Measurements from ENCODE around the gene CYBRD1. TPM values are rescaled to one million over a fixed set of nuclear protein-coding genes. Genes with fewer than 3 reads are reported as not detected.
A peak's percentile ranks its signal among the peaks of the same experiment; 100 is the strongest.
"Not testable (repeated sequence)": the region's sequence is repeated elsewhere in the genome, so short reads cannot be mapped to it uniquely, and the experiment has no call there.

The CYBRD1 gene
- total and polyA plus RNA-seq, 5 donors from 2014 or later: 0.09 to 0.94 (median 0.20) TPM; not detected in 2

- Histone ChIP-seq H3K4me1 (ENCODE audit: control insufficient read depth, insufficient read depth, low read length, poor library complexity, severe bottlenecking) (peaks cover 10% of the 10 kb centered on the region), H3K4me3 (ENCODE audit: low read depth, low read length) (no peak overlapping the region), H3K27me3 (ENCODE audit: control insufficient read depth, insufficient read depth, low read length) (no peaks in the 10 kb centered on the region), H3K9me3 (ENCODE audit: control insufficient read depth in 2 of 2, low read length in 2 of 2) (no peaks in the 10 kb centered on the region), H3K27ac (ENCODE audit: insufficient read depth, low read length, poor library complexity, severe bottlenecking) (no peak overlapping the region), H3K36me3 (ENCODE audit: control insufficient read depth, insufficient read depth, low read length) (peaks cover 17% of the 10 kb centered on the region)
- ATAC-seq (ENCODE audit: low read depth in 2 of 2) (no peak), DNase-seq (no peak)
- no peak overlapping the region for H3K4me3 Mint-ChIP-seq
- H3K9me3 Mint-ChIP-seq: peaks cover 0 to 3% (median 0%) of the 10 kb centered on the region in 7 donors
- H3K36me3 Mint-ChIP-seq: peaks cover 54% of the 10 kb centered on the region
- H3K27ac Mint-ChIP-seq: no peak overlapping the region
- H3K4me1 Mint-ChIP-seq: peaks cover 7 to 24% (median 18%) of the 10 kb centered on the region in 4 donors
- no peaks in the 10 kb centered on the region for H3K27me3 Mint-ChIP-seq
Observed at GRCh38 chr2:171483793-171484192, 38.5 kb upstream of the CYBRD1 start.

GRCh38 chr2:171485116-171485515 is 37.2 kb upstream of the CYBRD1 start:
- no peak for ATAC-seq (ENCODE audit: low read depth in 2 of 2)
- H3K36me3 Mint-ChIP-seq: peaks cover 45% of the 10 kb centered on the region
- peaks cover 8% of the 10 kb centered on the region for H3K36me3 ChIP-seq (ENCODE audit: control insufficient read depth, insufficient read depth, low read length)
- peak in 1 of 3 donors; percentile 31 for DNase-seq
- no peak overlapping the region for H3K27ac ChIP-seq (ENCODE audit: insufficient read depth, low read length, poor library complexity, severe bottlenecking)
- no peaks in the 10 kb centered on the region for H3K27me3 ChIP-seq (ENCODE audit: control insufficient read depth, insufficient read depth, low read length)
- peaks cover 10% of the 10 kb centered on the region for H3K4me1 ChIP-seq (ENCODE audit: control insufficient read depth, insufficient read depth, low read length, poor library complexity, severe bottlenecking)
- H3K9me3 Mint-ChIP-seq: peaks cover 0 to 4% (median 0%) of the 10 kb centered on the region in 7 donors
- H3K4me3 ChIP-seq (ENCODE audit: low read depth, low read length): peak overlapping the region; percentile 23
- no peaks in the 10 kb centered on the region for H3K27me3 Mint-ChIP-seq
- H3K27ac Mint-ChIP-seq: peak overlapping the region in 2 of 3 donors; percentile 3 to 4
- H3K4me3 Mint-ChIP-seq: no peak overlapping the region
- H3K9me3 ChIP-seq (ENCODE audit: control insufficient read depth in 2 of 2, low read length in 2 of 2): no peaks in the 10 kb centered on the region
- peaks cover 7 to 24% (median 18%) of the 10 kb centered on the region in 4 donors for H3K4me1 Mint-ChIP-seq

- DNase-seq (no peak), ATAC-seq (ENCODE audit: low read depth in 2 of 2) (no peak)
- no peak overlapping the region for H3K4me3 Mint-ChIP-seq
- peaks cover 4 to 19% (median 17%) of the 10 kb centered on the region in 4 donors for H3K4me1 Mint-ChIP-seq
- no peak overlapping the region for H3K27ac Mint-ChIP-seq
- Histone ChIP-seq H3K9me3 (ENCODE audit: control insufficient read depth in 2 of 2, low read length in 2 of 2) (no peaks in the 10 kb centered on the region), H3K27ac (ENCODE audit: insufficient read depth, low read length, poor library complexity, severe bottlenecking) (no peak overlapping the region), H3K4me1 (ENCODE audit: control insufficient read depth, insufficient read depth, low read length, poor library complexity, severe bottlenecking) (peaks cover 10% of the 10 kb centered on the region), H3K36me3 (ENCODE audit: control insufficient read depth, insufficient read depth, low read length) (peaks cover 2% of the 10 kb centered on the region), H3K4me3 (ENCODE audit: low read depth, low read length) (no peak overlapping the region), H3K27me3 (ENCODE audit: control insufficient read depth, insufficient read depth, low read length) (no peaks in the 10 kb centered on the region)
- peaks cover 32% of the 10 kb centered on the region for H3K36me3 Mint-ChIP-seq
- H3K27me3 Mint-ChIP-seq: no peaks in the 10 kb centered on the region
- peaks cover 0 to 4% (median 0%) of the 10 kb centered on the region in 7 donors for H3K9me3 Mint-ChIP-seq
Observed at GRCh38 chr2:171487201-171487600, 35.1 kb upstream of the CYBRD1 start.

GRCh38 chr2:171487803-171488259 is 34.4 kb upstream of the CYBRD1 start:
- no peak for DNase-seq
- Mint-ChIP-seq H3K36me3 (peaks cover 26% of the 10 kb centered on the region), H3K27ac (no peak overlapping the region), H3K4me1 (peaks cover 4 to 19% (median 17%) of the 10 kb centered on the region in 4 donors), H3K27me3 (no peaks in the 10 kb centered on the region), H3K4me3 (no peak overlapping the region), H3K9me3 (peaks cover 0 to 4% (median 0%) of the 10 kb centered on the region in 7 donors)
- no peak for ATAC-seq (ENCODE audit: low read depth in 2 of 2)
- Histone ChIP-seq H3K4me1 (ENCODE audit: control insufficient read depth, insufficient read depth, low read length, poor library complexity, severe bottlenecking) (peaks cover 10% of the 10 kb centered on the region), H3K27ac (ENCODE audit: insufficient read depth, low read length, poor library complexity, severe bottlenecking) (no peak overlapping the region), H3K9me3 (ENCODE audit: control insufficient read depth in 2 of 2, low read length in 2 of 2) (no peaks in the 10 kb centered on the region), H3K4me3 (ENCODE audit: low read depth, low read length) (no peak overlapping the region), H3K36me3 (ENCODE audit: control insufficient read depth, insufficient read depth, low read length) (peaks cover 2% of the 10 kb centered on the region), H3K27me3 (ENCODE audit: control insufficient read depth, insufficient read depth, low read length) (no peaks in the 10 kb centered on the region)

GRCh38 chr2:171490577-171490976 is 31.7 kb upstream of the CYBRD1 start:
- DNase-seq (no peak), ATAC-seq (ENCODE audit: low read depth in 2 of 2) (no peak)
- Histone ChIP-seq H3K9me3 (ENCODE audit: control insufficient read depth in 2 of 2, low read length in 2 of 2) (no peaks in the 10 kb centered on the region), H3K27ac (ENCODE audit: insufficient read depth, low read length, poor library complexity, severe bottlenecking) (no peak overlapping the region), H3K4me1 (ENCODE audit: control insufficient read depth, insufficient read depth, low read length, poor library complexity, severe bottlenecking) (peaks cover 4% of the 10 kb centered on the region), H3K27me3 (ENCODE audit: control insufficient read depth, insufficient read depth, low read length) (no peaks in the 10 kb centered on the region), H3K36me3 (ENCODE audit: control insufficient read depth, insufficient read depth, low read length) (peaks cover 2% of the 10 kb centered on the region), H3K4me3 (ENCODE audit: low read depth, low read length) (no peak overlapping the region)
- H3K27ac Mint-ChIP-seq: no peak overlapping the region
- H3K27me3 Mint-ChIP-seq: no peaks in the 10 kb centered on the region
- H3K4me1 Mint-ChIP-seq: peaks cover 1 to 5% (median 2%) of the 10 kb centered on the region in 4 donors
- peaks cover 0 to 4% (median 0%) of the 10 kb centered on the region in 7 donors for H3K9me3 Mint-ChIP-seq
- H3K4me3 Mint-ChIP-seq: no peak overlapping the region
- peaks cover 18% of the 10 kb centered on the region for H3K36me3 Mint-ChIP-seq

GRCh38 chr2:171491292-171491691 is 31.0 kb upstream of the CYBRD1 start:
- H3K27me3 Mint-ChIP-seq: no peaks in the 10 kb centered on the region
- H3K4me3 Mint-ChIP-seq: no peak overlapping the region
- Histone ChIP-seq H3K9me3 (ENCODE audit: control insufficient read depth in 2 of 2, low read length in 2 of 2) (no peaks in the 10 kb centered on the region), H3K27ac (ENCODE audit: insufficient read depth, low read length, poor library complexity, severe bottlenecking) (no peak overlapping the region), H3K4me3 (ENCODE audit: low read depth, low read length) (no peak overlapping the region), H3K36me3 (ENCODE audit: control insufficient read depth, insufficient read depth, low read length) (peaks cover 2% of the 10 kb centered on the region), H3K4me1 (ENCODE audit: control insufficient read depth, insufficient read depth, low read length, poor library complexity, severe bottlenecking) (no peaks in the 10 kb centered on the region), H3K27me3 (ENCODE audit: control insufficient read depth, insufficient read depth, low read length) (no peaks in the 10 kb centered on the region)
- peaks cover 17% of the 10 kb centered on the region for H3K36me3 Mint-ChIP-seq
- DNase-seq: no peak
- H3K4me1 Mint-ChIP-seq: peaks cover 0 to 3% (median under 1%) of the 10 kb centered on the region in 4 donors
- no peak for ATAC-seq (ENCODE audit: low read depth in 2 of 2)
- H3K27ac Mint-ChIP-seq: no peak overlapping the region
- H3K9me3 Mint-ChIP-seq: peaks cover 0 to 4% (median 0%) of the 10 kb centered on the region in 7 donors

- no peaks in the 10 kb centered on the region for H3K4me1 ChIP-seq (ENCODE audit: control insufficient read depth, insufficient read depth, low read length, poor library complexity, severe bottlenecking)
- no peak for ATAC-seq (ENCODE audit: low read depth in 2 of 2)
- H3K27ac Mint-ChIP-seq: no peak overlapping the region
Observed at GRCh38 chr2:171492664-171493063, 29.6 kb upstream of the CYBRD1 start.

GRCh38 chr2:171497664-171498063 is 24.6 kb upstream of the CYBRD1 start:
- not testable (repeated sequence) for H3K27ac Mint-ChIP-seq; ATAC-seq (ENCODE audit: low read depth in 2 of 2); H3K4me3 Mint-ChIP-seq

More at GRCh38 chr2:171492664-171493063, 29.6 kb upstream of the CYBRD1 start:
- Histone ChIP-seq H3K36me3 (ENCODE audit: control insufficient read depth, insufficient read depth, low read length) (peaks cover 2% of the 10 kb centered on the region), H3K27ac (ENCODE audit: insufficient read depth, low read length, poor library complexity, severe bottlenecking) (no peak overlapping the region), H3K27me3 (ENCODE audit: control insufficient read depth, insufficient read depth, low read length) (no peaks in the 10 kb centered on the region), H3K9me3 (ENCODE audit: control insufficient read depth in 2 of 2, low read length in 2 of 2) (peaks cover 0 to 3% of the 10 kb centered on the region in 2 experiments), H3K4me3 (ENCODE audit: low read depth, low read length) (no peak overlapping the region)
- H3K9me3 Mint-ChIP-seq: peaks cover 0 to 4% (median 2%) of the 10 kb centered on the region in 7 donors
- H3K4me1 Mint-ChIP-seq: peaks cover 0 to 2% (median 0%) of the 10 kb centered on the region in 4 donors
- H3K4me3 Mint-ChIP-seq: no peak overlapping the region
- DNase-seq: no peak
- H3K36me3 Mint-ChIP-seq: peaks cover 17% of the 10 kb centered on the region
- H3K27me3 Mint-ChIP-seq: no peaks in the 10 kb centered on the region

More at GRCh38 chr2:171497664-171498063, 24.6 kb upstream of the CYBRD1 start:
- not testable (repeated sequence) for H3K9me3 Mint-ChIP-seq; H3K4me1 Mint-ChIP-seq; H3K27me3 ChIP-seq (ENCODE audit: control insufficient read depth, insufficient read depth, low read length); H3K4me3 ChIP-seq (ENCODE audit: low read depth, low read length); H3K27me3 Mint-ChIP-seq; H3K36me3 ChIP-seq (ENCODE audit: control insufficient read depth, insufficient read depth, low read length); H3K36me3 Mint-ChIP-seq; H3K4me1 ChIP-seq (ENCODE audit: control insufficient read depth, insufficient read depth, low read length, poor library complexity, severe bottlenecking); H3K27ac ChIP-seq (ENCODE audit: insufficient read depth, low read length, poor library complexity, severe bottlenecking); H3K9me3 ChIP-seq (ENCODE audit: control insufficient read depth in 2 of 2, low read length in 2 of 2); DNase-seq

Measured in CD4-positive, CD25-positive, alpha-beta regulatory T cell (primary cell).